HepG2 (cell line): Measurements from ENCODE around the gene PDE4C. TPM values are rescaled to one million over a fixed set of nuclear protein-coding genes. Genes with fewer than 3 reads are reported as not detected.

Experiments
- CBX2 ChIP-seq, 2 experiments: fragments of 200-600 bp in 1 of 2; sonication (generic); formaldehyde crosslinking in 1 of 2; IDR thresholded peaks; 2 replicates each; pipeline versions ENCODE4 v1.7.0 to v1.8.1; 2018 to 2022; ENCODE audit warnings: low read depth in 2 of 2, low read length in 1 of 2, mild to moderate bottlenecking in 1 of 2, missing genetic modification reagents in 1 of 2
- DMAP1 ChIP-seq: IDR thresholded peaks from 2 replicates; pipeline ENCODE4 v1.6.1; 2016
- HNRNPK ChIP-seq: fragments of 200-400 bp; formaldehyde crosslinking; IDR thresholded peaks from 2 replicates; pipeline ENCODE4 v1.6.1; 2018; ENCODE audit warnings: low read length, low read depth, moderate library complexity, mild to moderate bottlenecking; ENCODE audit not compliant: poor library complexity, severe bottlenecking
- KIAA2018 ChIP-seq: sonication (generic); formaldehyde crosslinking; IDR thresholded peaks from 2 replicates; pipeline ENCODE4 v1.5.0; 2020; ENCODE audit warnings: mild to moderate bottlenecking, missing genetic modification reagents, borderline replicate concordance
- LCORL ChIP-seq, 2 experiments: fragments of 450-650 bp in 1 of 2; sonication (generic) in 1 of 2; formaldehyde crosslinking in 1 of 2; IDR thresholded peaks; 2 replicates each; pipeline versions ENCODE4 v1.5.0 to v1.6.1; 2017 to 2020; ENCODE audit warnings: antibody characterized with exemption in 1 of 2, missing genetic modification reagents in 1 of 2
- MLLT10 ChIP-seq: sonication (generic); formaldehyde crosslinking; IDR thresholded peaks from 2 replicates; pipeline ENCODE4 v1.4.0; 2020; ENCODE audit warnings: missing genetic modification reagents
- POLR2AphosphoS2 ChIP-seq: IDR thresholded peaks from 2 replicates; pipeline ENCODE4 v1.6.1; 2011; ENCODE audit warnings: low read depth, low read length, improper control_type of control experiment
- SAFB2 ChIP-seq: sonication (generic); formaldehyde crosslinking; IDR thresholded peaks from 2 replicates; pipeline ENCODE4 v1.5.1; 2020; ENCODE audit warnings: missing genetic modification reagents, low read depth, mild to moderate bottlenecking, borderline replicate concordance
- SPEN ChIP-seq: sonication (generic); formaldehyde crosslinking; IDR thresholded peaks from 2 replicates; pipeline ENCODE4 v1.5.1; 2020; ENCODE audit warnings: low read depth, mild to moderate bottlenecking, missing genetic modification reagents
- SSRP1 ChIP-seq: IDR thresholded peaks from 2 replicates; pipeline ENCODE4 v1.6.1; 2016; ENCODE audit warnings: control low read depth
- TBX2 ChIP-seq: sonication (generic); formaldehyde crosslinking; IDR thresholded peaks from 2 replicates; pipeline ENCODE4 v1.5.0; 2020; ENCODE audit warnings: missing genetic modification reagents, mild to moderate bottlenecking, borderline replicate concordance
- TCF7 ChIP-seq: sonication (generic); IDR thresholded peaks from 2 replicates; pipeline ENCODE4 v1.6.1; 2016; ENCODE audit warnings: antibody characterized with exemption, low read depth
- WIZ ChIP-seq: sonication (generic); formaldehyde crosslinking; IDR thresholded peaks from 2 replicates; pipeline ENCODE4 v1.5.1; 2020; ENCODE audit warnings: mild to moderate bottlenecking, missing genetic modification reagents
- ZKSCAN1 ChIP-seq: fragments of 150-350 bp; IDR thresholded peaks from 2 replicates; pipeline ENCODE4 v1.6.1; 2014; ENCODE audit warnings: low read length
- ZMAT5 ChIP-seq: sonication (generic); formaldehyde crosslinking; IDR thresholded peaks from 2 replicates; pipeline ENCODE4 v1.5.0; 2020; ENCODE audit warnings: mild to moderate bottlenecking, low read depth, missing genetic modification reagents, borderline replicate concordance
- ZNF558 ChIP-seq: sonication (generic); formaldehyde crosslinking; IDR thresholded peaks from 2 replicates; pipeline ENCODE4 v1.9.0; 2022; ENCODE audit warnings: mild to moderate bottlenecking, missing genetic modification reagents, borderline replicate concordance
- ZNF615 ChIP-seq: sonication (generic); formaldehyde crosslinking; IDR thresholded peaks from 2 replicates; pipeline ENCODE4 v1.5.0; 2020; ENCODE audit warnings: mild to moderate bottlenecking, missing genetic modification reagents, borderline replicate concordance
- ZNF619 ChIP-seq: sonication (generic); formaldehyde crosslinking; IDR thresholded peaks from 2 replicates; pipeline ENCODE4 v1.4.0; 2020; ENCODE audit warnings: mild to moderate bottlenecking, missing genetic modification reagents
- ZNF878 ChIP-seq: sonication (generic); formaldehyde crosslinking; IDR thresholded peaks from 2 replicates; pipeline ENCODE4 v1.8.1; 2023; ENCODE audit warnings: mild to moderate bottlenecking, missing genetic modification reagents, moderate library complexity
- polyA plus RNA-seq, 8 experiments: library from polyadenylated mRNA; depleted of rRNA in 3 of 8; stranded (reverse) in 7 of 8; unstranded in 1 of 8; fragments of >200 nt; fragmentation: Illumina TruSeq in 4 of 8; extraction: Trizol in 4 of 8; gene quantifications; 2 replicates each; pipeline versions ENCODE4 v1.2.1 to v1.2.3, GENCODE V29; 2011 to 2016; ENCODE audit warnings: low read depth in 4 of 8, missing spikeins in 1 of 8, mixed read lengths in 1 of 8; ENCODE audit not compliant: insufficient read depth in 1 of 8
- total RNA-seq, 5 experiments: library from RNA; depleted of rRNA; stranded (reverse); fragments of >200 nt; fragmentation: Illumina TruSeq; extraction: Trizol; gene quantifications; 2 replicates each; pipeline ENCODE4 v1.2.3, GENCODE V29; 2016; ENCODE audit warnings: low read depth in 1 of 5
- TF ChIP-seq, protein P1 (sequence below): IDR thresholded peaks from 2 replicates; pipeline ENCODE4 v1.6.1; 2016; ENCODE audit warnings: mild to moderate bottlenecking

PDE4C gene
- total and polyA plus RNA-seq, 2 of the 13 experiments (the other 11 are each of a cell fraction or from before 2014, with no cell fraction given): 1.4 to 14.0 TPM

- TF ChIP-seq KIAA2018 (CRISPR knock-in tag) (no peak), ZNF619 (CRISPR knock-in tag) (no peak), TCF7 (0 out of 2 replicates have a peak, but pooled peaks have one; percentile 18), POLR2AphosphoS2 (peak; percentile 78; the same call in 1 of the 2 replicates), SPEN (CRISPR knock-in tag) (peak; percentile 67), ZNF558 (CRISPR knock-in tag) (peak; percentile 53; the same call in 1 of the 2 replicates), ZNF615 (no peak), ZNF878 (CRISPR knock-in tag) (no peak), CBX2 (IDR thresholded peaks at IDR 0.05; ENCODE audit: low read depth, low read length) (no peak), CBX2 (CRISPR knock-in tag; IDR thresholded peaks at IDR 0.05; ENCODE audit: low read depth) (no peak), LCORL (IDR thresholded peaks at IDR 0.05) (no peak), LCORL (CRISPR knock-in tag; IDR thresholded peaks at IDR 0.05) (peak; percentile 88), SAFB2 (CRISPR knock-in tag) (peak; percentile 88; the same call in 1 of the 2 replicates), ZKSCAN1 (peak; percentile 21; the same call in 1 of the 2 replicates), SSRP1 (CRISPR knock-in tag) (0 out of 2 replicates have a peak, but pooled peaks have one; percentile 45), HNRNPK (peak; percentile 40), WIZ (CRISPR knock-in tag) (peak; percentile 76; the same call in 1 of the 2 replicates), DMAP1 (CRISPR knock-in tag) (peak; percentile 34; the same call in 1 of the 2 replicates), ZMAT5 (CRISPR knock-in tag) (no peak), TBX2 (peak; percentile 57), MLLT10 (no peak)
- TF ChIP-seq, protein P1, sequence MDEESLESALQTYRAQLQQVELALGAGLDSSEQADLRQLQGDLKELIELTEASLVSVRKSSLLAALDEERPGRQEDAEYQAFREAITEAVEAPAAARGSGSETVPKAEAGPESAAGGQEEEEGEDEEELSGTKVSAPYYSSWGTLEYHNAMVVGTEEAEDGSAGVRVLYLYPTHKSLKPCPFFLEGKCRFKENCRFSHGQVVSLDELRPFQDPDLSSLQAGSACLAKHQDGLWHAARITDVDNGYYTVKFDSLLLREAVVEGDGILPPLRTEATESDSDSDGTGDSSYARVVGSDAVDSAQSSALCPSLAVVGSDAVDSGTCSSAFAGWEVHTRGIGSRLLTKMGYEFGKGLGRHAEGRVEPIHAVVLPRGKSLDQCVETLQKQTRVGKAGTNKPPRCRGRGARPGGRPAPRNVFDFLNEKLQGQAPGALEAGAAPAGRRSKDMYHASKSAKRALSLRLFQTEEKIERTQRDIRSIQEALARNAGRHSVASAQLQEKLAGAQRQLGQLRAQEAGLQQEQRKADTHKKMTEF (CRISPR knock-in tag): peak; percentile 67; the same call in 1 of the 2 replicates
Measured at GRCh38 chr19:18274781-18275356, 48.6 kb upstream of the PDE4C start (continued).
